ENCODE data around the gene GARIN5A.

GARIN5A gene

GRCh38 chr19:50434525-50434924, 42.1 kb downstream of the GARIN5A start:
- no peak for DNase-seq (ENCODE audit: low read depth, low spot score)

- no peak for DNase-seq (ENCODE audit: low read depth, low spot score)
Measured at GRCh38 chr19:50433201-50434180, 43.2 kb downstream of the GARIN5A start.

GRCh38 chr19:50432221-50433028, 44.2 kb downstream of the GARIN5A start, which contains the start of gene MYBPC2:
MYBPC2 (plus strand) TSS chr19:50432892; CDS start chr19:50432954, 62 bp downstream.
- DNase-seq (ENCODE audit: low read depth, low spot score), result no peak

GRCh38 chr19:50431343-50432220, 45.1 kb downstream of the GARIN5A start:
- peak; percentile 75 for DNase-seq (ENCODE audit: low read depth, low spot score)

- no peak for DNase-seq (ENCODE audit: low read depth, low spot score)
Measured at GRCh38 chr19:50430888-50431342, 45.7 kb downstream of the GARIN5A start.

- no peak for DNase-seq (ENCODE audit: low read depth, low spot score)
Measured at GRCh38 chr19:50428772-50429463, 47.7 kb downstream of the GARIN5A start.

GRCh38 chr19:50427997-50428425, 48.6 kb downstream of the GARIN5A start:
- DNase-seq (ENCODE audit: low read depth, low spot score), result no peak

GRCh38 chr19:50427318-50427925, 49.2 kb downstream of the GARIN5A start:
- no peak for DNase-seq (ENCODE audit: low read depth, low spot score)

- no peak for DNase-seq (ENCODE audit: low read depth, low spot score)
Measured at GRCh38 chr19:50425581-50425980, 51.1 kb downstream of the GARIN5A start.

- DNase-seq (ENCODE audit: low read depth, low spot score), result no peak
Measured at GRCh38 chr19:50423279-50424113, 53.2 kb downstream of the GARIN5A start.

GRCh38 chr19:50422397-50423278, 54.0 kb downstream of the GARIN5A start:
- no peak for DNase-seq (ENCODE audit: low read depth, low spot score)

GRCh38 chr19:50420808-50421207, 55.8 kb downstream of the GARIN5A start:
- DNase-seq (ENCODE audit: low read depth, low spot score), result no peak

GRCh38 chr19:50420127-50420526, 56.5 kb downstream of the GARIN5A start:
- DNase-seq (ENCODE audit: low read depth, low spot score), result no peak

- no peak for DNase-seq (ENCODE audit: low read depth, low spot score)
Measured at GRCh38 chr19:50419580-50420035, 57.0 kb downstream of the GARIN5A start.

GRCh38 chr19:50419022-50419579, 57.5 kb downstream of the GARIN5A start:
- no peak for DNase-seq (ENCODE audit: low read depth, low spot score)

GRCh38 chr19:50418176-50419021, 58.2 kb downstream of the GARIN5A start, which contains the start of gene SPIB:
SPIB (plus strand) TSS chr19:50418938; CDS start chr19:50418963, 25 bp downstream.
- no peak for DNase-seq (ENCODE audit: low read depth, low spot score)
